ENCODE results near the gene FBXW7.

GRCh38 chr4:152328582-152328981 lies 207.3 kb downstream of the FBXW7 start:
- TF ChIP-seq POLR2AphosphoS5 (IDR thresholded peaks at IDR 0.05; ENCODE audit: low read depth, low read length) (no peak), POLR2A (IDR thresholded peaks at IDR 0.05; ENCODE audit: low read depth, low read length) (no peak), PAX5 (IDR thresholded peaks at IDR 0.05; ENCODE audit: insufficient read depth, low read length, severe bottlenecking) (no peak), TAF1 (IDR thresholded peaks at IDR 0.05; ENCODE audit: low read depth, low read length) (no peak)

Measured in GM12891 (cell line).